H9 (cell line): ENCODE data around the gene RABGAP1L. TPM values are rescaled to one million over a fixed set of nuclear protein-coding genes. Genes with fewer than 3 reads are reported as not detected.
A peak's percentile ranks its signal among the peaks of the same experiment; 100 is the strongest.

Source experiments
- DNase-seq: peaks from one replicate; pipeline ENCODE4 v3.0.0-alpha.2; 2017
- H2AFZ ChIP-seq: one replicate; pipeline ENCODE4 v1.6.1; 2013; ENCODE audit warnings: mild to moderate bottlenecking, low read length, control low read depth, moderate library complexity
- H2AK5ac ChIP-seq: 2 replicates; pipeline ENCODE4 v1.6.1; 2013; ENCODE audit warnings: low read length, control low read depth, mixed read lengths; ENCODE audit not compliant: insufficient read length
- H2BK120ac ChIP-seq: one replicate; pipeline ENCODE4 v1.6.1; 2013; ENCODE audit warnings: low read depth, mild to moderate bottlenecking, low read length, control low read depth, inconsistent platforms; ENCODE audit not compliant: poor library complexity, severe bottlenecking
- H2BK12ac ChIP-seq: 2 replicates; pipeline ENCODE4 v1.6.1; 2013; ENCODE audit warnings: low read length, control low read depth, mixed read lengths, low read depth; ENCODE audit not compliant: insufficient read length
- H2BK15ac ChIP-seq: 2 replicates; pipeline ENCODE4 v1.6.1; 2013; ENCODE audit warnings: low read depth, low read length, control low read depth
- H2BK20ac ChIP-seq: one replicate; pipeline ENCODE4 v1.6.1; 2013; ENCODE audit warnings: low read depth, mild to moderate bottlenecking, low read length, control low read depth, inconsistent platforms; ENCODE audit not compliant: poor library complexity, severe bottlenecking
- H2BK5ac ChIP-seq: 2 replicates; pipeline ENCODE4 v1.6.1; 2013; ENCODE audit warnings: low read length, control low read depth, mixed read lengths; ENCODE audit not compliant: insufficient read length
- H3K14ac ChIP-seq: 2 replicates; pipeline ENCODE4 v1.6.1; 2013; ENCODE audit warnings: low read length, control low read depth; ENCODE audit not compliant: insufficient read depth
- H3K18ac ChIP-seq: 2 replicates; pipeline ENCODE4 v1.6.1; 2013; ENCODE audit warnings: low read depth, mild to moderate bottlenecking, mixed read lengths, low read length, control low read depth; ENCODE audit not compliant: insufficient read length
- H3K23ac ChIP-seq: 2 replicates; pipeline ENCODE4 v1.6.1; 2013; ENCODE audit warnings: low read length, control low read depth, mixed read lengths, low read depth; ENCODE audit not compliant: insufficient read length
- H3K23me2 ChIP-seq: 2 replicates; pipeline ENCODE4 v1.6.1; 2013; ENCODE audit warnings: low read depth, mild to moderate bottlenecking, mixed read lengths, low read length, control low read depth; ENCODE audit not compliant: insufficient read length, poor library complexity, severe bottlenecking
- H3K27ac ChIP-seq: 2 replicates; pipeline ENCODE4 v1.5.1; 2013; ENCODE audit warnings: low read length, control low read depth, mixed read lengths, low read depth; ENCODE audit not compliant: insufficient read length
- H3K27me3 ChIP-seq: 2 replicates; pipeline ENCODE4 v1.6.1; 2013; ENCODE audit warnings: low read length, control low read depth, inconsistent platforms; ENCODE audit not compliant: insufficient read depth
- H3K4ac ChIP-seq: 2 replicates; pipeline ENCODE4 v1.6.1; 2013; ENCODE audit warnings: low read depth, mild to moderate bottlenecking, control low read depth, inconsistent platforms, low read length, moderate library complexity
- H3K4me1 ChIP-seq: 2 replicates; pipeline ENCODE4 v1.6.1; 2013; ENCODE audit warnings: low read length, control low read depth, inconsistent platforms; ENCODE audit not compliant: insufficient read depth
- H3K4me2 ChIP-seq: 2 replicates; pipeline ENCODE4 v1.6.1; 2013; ENCODE audit warnings: low read length, control low read depth, mixed read lengths; ENCODE audit not compliant: insufficient read length, insufficient read depth
- H3K56ac ChIP-seq: 2 replicates; pipeline ENCODE4 v1.6.1; 2013; ENCODE audit warnings: low read depth, mild to moderate bottlenecking, mixed read lengths, low read length, control low read depth; ENCODE audit not compliant: insufficient read length
- H3K79me1 ChIP-seq: 2 replicates; pipeline ENCODE4 v1.6.1; 2013; ENCODE audit warnings: low read depth, mild to moderate bottlenecking, moderate library complexity, low read length, control low read depth, inconsistent platforms; ENCODE audit not compliant: insufficient read depth, poor library complexity, severe bottlenecking
- H3K79me2 ChIP-seq: 2 replicates; pipeline ENCODE4 v1.6.1; 2013; ENCODE audit warnings: low read length, control low read depth, inconsistent platforms; ENCODE audit not compliant: insufficient read depth
- H3K9ac ChIP-seq: 2 replicates; pipeline ENCODE4 v1.6.1; 2013; ENCODE audit warnings: low read length, control low read depth, mixed read lengths; ENCODE audit not compliant: insufficient read length; ENCODE audit errors: extremely low read depth
- H3K9me3 ChIP-seq: one replicate; pipeline ENCODE4 v1.6.1; 2013; ENCODE audit warnings: low read depth, low read length, inconsistent platforms; ENCODE audit not compliant: control insufficient read depth
- H3T11ph ChIP-seq: one replicate; pipeline ENCODE4 v1.6.1; 2013; ENCODE audit warnings: mild to moderate bottlenecking, low read length, control low read depth, inconsistent platforms
- H4K20me1 ChIP-seq: one replicate; pipeline ENCODE4 v1.6.1; 2013; ENCODE audit not compliant: control insufficient read depth, insufficient read length, insufficient read depth
- H4K5ac ChIP-seq: 2 replicates; pipeline ENCODE4 v1.6.1; 2013; ENCODE audit warnings: low read depth, mild to moderate bottlenecking, mixed read lengths, low read length, control low read depth; ENCODE audit not compliant: insufficient read length
- H4K8ac ChIP-seq: replicated peaks from 2 replicates; pipeline ENCODE4 v1.6.1; 2013; ENCODE audit warnings: low read length, control low read depth, mixed read lengths, low read depth; ENCODE audit not compliant: insufficient read length
- H4K91ac ChIP-seq: 2 replicates; pipeline ENCODE4 v1.6.1; 2013; ENCODE audit warnings: low read depth, mild to moderate bottlenecking, moderate library complexity, mixed read lengths, low read length, control low read depth; ENCODE audit not compliant: insufficient read length
- H3K27ac Mint-ChIP-seq, 3 experiments: 2 replicates in 2 of 3; 3 replicates in 1 of 3; pipeline ENCODE4 v1.8.0; 2020 to 2021; ENCODE audit warnings: mixed read lengths in 3 of 3, mild to moderate bottlenecking in 1 of 3, moderate library complexity in 1 of 3
- H3K27me3 Mint-ChIP-seq: 2 replicates; pipeline ENCODE4 v1.8.0; 2021; ENCODE audit warnings: low read depth, mild to moderate bottlenecking, moderate library complexity, mixed read lengths
- H3K36me3 Mint-ChIP-seq, 3 experiments: 2 replicates in 2 of 3; 3 replicates in 1 of 3; pipeline ENCODE4 v1.8.0; 2020 to 2021; ENCODE audit warnings: low read depth in 3 of 3, mixed read lengths in 3 of 3; ENCODE audit not compliant: insufficient read depth in 1 of 3
- H3K4me1 Mint-ChIP-seq, 2 experiments: 2 replicates each; pipeline ENCODE4 v1.8.0; 2020; ENCODE audit warnings: mixed read lengths in 2 of 2
- H3K4me3 Mint-ChIP-seq, 2 experiments: 2 replicates in 1 of 2; 3 replicates in 1 of 2; pipeline ENCODE4 v1.8.0; 2020 to 2021; ENCODE audit warnings: mild to moderate bottlenecking in 2 of 2, mixed read lengths in 2 of 2, moderate library complexity in 1 of 2
- H3K9me3 Mint-ChIP-seq, 2 experiments: 2 replicates in 1 of 2; 3 replicates in 1 of 2; pipeline ENCODE4 v1.8.0; 2020; ENCODE audit warnings: mild to moderate bottlenecking in 2 of 2, mixed read lengths in 2 of 2, moderate library complexity in 1 of 2
- CTCF ChIP-seq: fragments of 200-600 bp; sonication (generic); conservative IDR thresholded peaks from 3 replicates; pipeline ENCODE4 v1.8.0; 2021; ENCODE audit warnings: antibody characterized with exemption, mild to moderate bottlenecking
- WGBS: extraction: QIAGEN DNeasy Blood & Tissue Kit; methylation state at CpG from one replicate; pipeline ENCODE4 v1.1.7; 2013; ENCODE audit warnings: missing lambda C conversion rate, low lambda C conversion rate, mixed read lengths; ENCODE audit not compliant: insufficient read length; ENCODE audit errors: extremely low coverage; 5-methylcytosine and 5-hydroxymethylcytosine counted together
- total RNA-seq: library from RNA; stranded (reverse); gene quantifications from 2 replicates; pipeline ENCODE4 v1.2.1, GENCODE V29; 2021

The RABGAP1L gene
- total RNA-seq, 1 experiment from 2014 or later: 147 TPM

DNA sequence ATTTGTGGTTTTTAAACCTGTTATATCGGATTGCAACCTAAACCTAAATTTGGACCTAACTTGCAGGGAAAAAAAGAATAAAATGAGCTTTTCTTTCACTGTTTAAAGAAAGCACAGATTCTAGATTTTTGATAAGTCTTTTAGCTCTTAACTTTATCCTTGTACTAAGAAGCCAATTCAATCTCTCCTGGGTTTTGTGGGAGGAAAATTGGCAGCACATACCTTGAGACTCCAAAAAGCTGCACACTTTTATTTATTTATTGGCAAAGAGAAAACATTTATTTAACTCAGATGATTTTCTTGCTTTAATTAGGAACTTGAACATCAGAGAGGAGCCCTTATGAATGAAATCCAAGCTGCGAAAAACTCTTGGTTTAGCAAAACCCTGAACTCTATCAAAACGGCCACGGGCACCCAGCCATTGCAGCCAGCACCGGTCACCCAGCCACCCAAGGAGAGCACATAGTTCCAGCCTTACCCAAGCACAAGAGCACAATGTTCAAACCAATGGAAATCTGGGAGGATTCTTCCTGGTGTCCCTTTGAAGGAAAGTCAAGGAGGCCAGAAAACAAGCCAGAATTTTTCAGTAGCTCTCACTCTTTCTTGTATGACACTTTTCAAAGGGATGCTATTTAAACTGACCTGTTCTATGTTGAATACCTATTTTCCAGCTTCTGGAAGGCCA, 830.4 kb downstream of the RABGAP1L start:
- H2BK15ac ChIP-seq: no peak overlapping the region
- no peaks in the 10 kb centered on the region for H3K23me2 ChIP-seq
- no peaks in the 10 kb centered on the region for H3K4me1 ChIP-seq
- H4K91ac ChIP-seq: no peak overlapping the region
- H3K9ac ChIP-seq: no peak overlapping the region
- no peak overlapping the region for H2BK120ac ChIP-seq
- no peak overlapping the region for H3K18ac ChIP-seq
- no CpG with 5 or more reads among the region's 5 CpGs for WGBS
- H2BK5ac ChIP-seq: no peak overlapping the region
- no peak overlapping the region for H3K23ac ChIP-seq
- H3T11ph ChIP-seq: no peak overlapping the region
- DNase-seq: no peak
- no peak overlapping the region for H3K4ac ChIP-seq
- H3K27me3 Mint-ChIP-seq: no peaks in the 10 kb centered on the region
- no peaks in the 10 kb centered on the region for H3K4me1 Mint-ChIP-seq
- no peak overlapping the region for H2BK12ac ChIP-seq
- no peak for TF ChIP-seq CTCF
- H3K27ac ChIP-seq: no peak overlapping the region
- H3K9me3 Mint-ChIP-seq: no peaks in the 10 kb centered on the region
- no peak overlapping the region for H2BK20ac ChIP-seq
- H3K9me3 ChIP-seq: no peaks in the 10 kb centered on the region
- no peaks in the 10 kb centered on the region for H3K27me3 ChIP-seq
- no peak overlapping the region for H3K14ac ChIP-seq
- no peaks in the 10 kb centered on the region for H4K20me1 ChIP-seq
- H3K79me2 ChIP-seq: no peaks in the 10 kb centered on the region
- H4K5ac ChIP-seq: no peak overlapping the region
- H3K79me1 ChIP-seq: no peaks in the 10 kb centered on the region
- no peak overlapping the region for H3K4me3 Mint-ChIP-seq
- no peak overlapping the region for H2AFZ ChIP-seq
- peaks cover 23 to 77% (median 65%) of the 10 kb centered on the region in 3 experiments; a peak in 6 of 7 replicates for H3K36me3 Mint-ChIP-seq
- no peak overlapping the region for H3K56ac ChIP-seq
- no peak overlapping the region for H3K4me2 ChIP-seq
- H4K8ac ChIP-seq: no peak overlapping the region
- peak overlapping the region in 1 of 3 experiments; percentile 63; a peak in 1 of 7 replicates for H3K27ac Mint-ChIP-seq
- H2AK5ac ChIP-seq: no peak overlapping the region
